ENCODE data around the gene RASSF8.

The RASSF8 gene

DNA sequence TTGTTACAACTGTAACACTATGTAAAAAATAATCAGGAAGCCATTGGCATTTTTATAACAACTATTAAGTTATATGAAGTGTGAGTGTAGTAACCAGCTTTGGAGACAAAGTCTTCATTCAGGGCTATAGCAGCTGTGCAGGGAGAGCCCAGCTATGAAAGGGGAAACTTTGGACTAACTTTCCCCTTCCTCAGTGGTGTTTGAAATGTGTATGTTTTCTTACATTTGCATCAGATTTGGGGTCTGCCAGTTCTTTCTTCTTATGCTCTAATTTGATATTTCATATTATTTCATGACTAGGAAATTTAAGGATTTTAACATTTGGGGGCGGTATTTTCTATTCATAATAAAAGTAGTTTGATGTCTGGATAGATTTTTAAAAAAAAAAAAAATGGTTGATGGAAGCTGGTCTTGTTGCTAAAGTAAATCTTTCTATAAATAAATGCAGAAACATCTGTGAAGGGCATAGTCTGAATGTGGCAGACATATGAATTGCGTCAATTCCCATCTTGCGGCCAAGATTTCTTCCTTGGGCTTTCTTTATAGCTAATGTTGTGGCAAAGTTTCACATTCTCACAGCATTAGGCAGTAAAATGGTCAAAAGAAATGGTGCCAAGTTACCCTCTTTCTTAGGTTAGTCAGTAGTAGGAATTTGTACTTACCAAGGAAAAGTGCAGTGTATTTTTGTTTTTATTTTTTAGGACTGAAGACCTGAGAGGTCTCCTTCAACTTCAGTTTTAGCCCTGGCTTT is 35.6 kb downstream of the RASSF8 start:
- no peak for DNase-seq (ENCODE audit: low read depth)

DNA sequence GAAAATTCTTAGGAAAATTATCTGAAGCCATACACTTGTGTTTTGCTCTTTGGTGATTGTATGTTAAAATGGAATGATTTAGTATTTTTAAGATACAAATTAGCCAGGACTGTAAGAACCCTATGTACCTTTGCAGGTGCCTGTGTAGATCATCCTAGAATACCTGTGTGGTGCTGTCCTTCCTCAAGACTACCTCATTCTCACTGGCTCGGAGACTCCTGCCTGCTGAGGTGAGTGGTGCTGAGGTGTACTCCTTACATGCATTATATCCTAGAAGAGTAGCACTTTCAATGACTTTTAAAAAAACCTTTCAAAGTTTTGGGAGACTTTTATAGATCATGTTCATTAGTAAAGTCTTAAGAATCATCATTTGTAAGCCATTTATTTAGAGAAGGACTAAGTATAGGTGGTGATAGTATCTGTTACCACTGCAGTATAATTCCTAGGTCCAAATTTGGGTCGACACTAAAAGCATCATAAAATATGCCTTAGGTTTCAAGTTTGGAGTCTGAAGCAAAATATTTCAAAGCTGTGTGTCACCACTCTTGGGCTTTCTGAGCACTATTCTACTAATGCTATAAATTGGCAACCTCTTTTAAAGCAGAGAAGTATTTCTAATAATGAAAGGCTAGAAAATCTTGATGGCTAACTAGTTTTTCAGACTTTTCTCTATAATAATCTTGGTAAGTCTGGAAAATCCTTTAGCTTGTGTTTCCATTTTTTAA is 36.6 kb downstream of the RASSF8 start:
- no peak for DNase-seq (ENCODE audit: low read depth)

DNA sequence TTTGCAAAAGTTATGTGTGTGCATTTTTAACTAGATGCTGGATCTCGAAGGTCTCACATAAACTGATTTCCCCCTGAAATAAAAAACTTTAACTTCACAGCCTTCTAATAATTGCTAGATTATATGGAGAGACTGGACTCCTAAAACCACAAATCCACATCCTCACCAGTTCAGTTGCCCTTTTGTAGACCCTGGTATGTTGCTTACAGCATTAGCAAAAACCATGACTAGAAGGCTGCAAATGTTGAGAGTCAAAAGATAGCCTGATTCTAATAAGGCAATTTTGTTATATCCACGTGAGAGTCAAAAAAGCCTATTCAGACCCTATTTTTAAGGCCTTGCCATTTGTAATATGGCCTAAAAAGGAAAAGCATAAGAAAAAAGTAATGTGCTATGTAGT is 37.4 kb downstream of the RASSF8 start:
- DNase-seq (ENCODE audit: low read depth) = no peak

- no peak for DNase-seq (ENCODE audit: low read depth)
Measured at GRCh38 chr12:25996677-25997076, 38.2 kb downstream of the RASSF8 start.

GRCh38 chr12:25997201-25997963 is 38.9 kb downstream of the RASSF8 start:
- DNase-seq (ENCODE audit: low read depth) = no peak

GRCh38 chr12:26000898-26001297 is 42.4 kb downstream of the RASSF8 start:
- no peak for DNase-seq (ENCODE audit: low read depth)

DNA sequence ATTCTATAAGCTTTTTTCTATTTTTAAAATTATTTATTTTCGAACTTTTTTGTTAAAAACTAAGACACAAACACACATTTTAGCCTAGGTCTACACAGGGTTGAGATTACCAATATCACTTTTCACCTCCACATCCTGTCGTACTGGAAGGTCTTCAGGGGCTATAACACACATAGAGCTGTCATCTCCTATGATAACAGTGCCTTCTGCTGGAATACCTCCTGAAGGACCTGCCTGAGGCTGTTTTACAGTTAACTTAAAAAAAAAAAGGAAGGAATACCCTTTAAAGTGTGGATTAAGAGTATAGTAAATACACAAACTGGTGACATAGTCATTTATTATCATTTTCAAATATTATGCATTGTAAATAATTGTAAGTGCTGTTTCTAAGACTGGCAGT is 43.0 kb downstream of the RASSF8 start:
- DNase-seq (ENCODE audit: low read depth) = no peak

- DNase-seq (ENCODE audit: low read depth) = no peak
Measured at GRCh38 chr12:26003065-26003464, 44.6 kb downstream of the RASSF8 start.

DNA sequence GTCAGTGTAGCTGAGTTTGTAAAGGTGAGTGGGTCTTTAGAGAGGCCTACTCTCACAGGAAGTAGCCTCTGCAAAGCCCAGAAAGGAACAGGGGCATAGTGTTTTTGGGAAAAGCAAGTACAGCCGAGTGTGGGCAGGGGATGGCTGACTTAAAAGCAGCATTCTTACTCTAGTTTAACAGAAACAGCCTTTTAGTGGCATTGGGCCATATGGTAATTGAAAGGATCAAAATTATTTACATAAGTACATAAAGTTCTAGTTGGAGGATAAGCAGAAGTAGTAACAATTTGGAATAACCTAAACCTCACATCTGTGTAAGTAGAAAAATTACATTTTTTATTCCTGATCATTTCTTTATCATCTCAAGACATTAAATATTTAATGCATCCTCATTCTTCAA is 49.1 kb downstream of the RASSF8 start:
- DNase-seq (ENCODE audit: low read depth) = no peak

DNA sequence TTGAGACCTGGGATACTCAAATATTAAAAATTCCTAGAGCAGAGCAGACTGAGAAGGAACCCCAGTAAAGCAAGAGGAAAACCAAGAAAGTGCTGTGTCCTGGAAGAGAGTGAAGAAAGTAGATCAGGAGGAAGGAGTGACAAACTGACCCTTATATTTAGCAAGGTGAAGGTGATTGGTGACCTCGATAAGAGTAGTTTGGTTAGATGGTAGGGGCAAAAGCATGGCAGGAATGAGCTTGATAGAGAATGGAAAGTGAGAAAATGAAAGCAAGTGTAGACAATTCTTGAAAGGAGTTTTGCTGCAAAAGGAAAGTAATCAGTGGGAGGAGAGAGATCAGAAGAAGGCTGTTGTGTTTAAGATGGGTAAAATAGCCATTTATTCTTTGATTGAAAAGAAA is 51.1 kb downstream of the RASSF8 start:
- DNase-seq (ENCODE audit: low read depth) = no peak

DNA sequence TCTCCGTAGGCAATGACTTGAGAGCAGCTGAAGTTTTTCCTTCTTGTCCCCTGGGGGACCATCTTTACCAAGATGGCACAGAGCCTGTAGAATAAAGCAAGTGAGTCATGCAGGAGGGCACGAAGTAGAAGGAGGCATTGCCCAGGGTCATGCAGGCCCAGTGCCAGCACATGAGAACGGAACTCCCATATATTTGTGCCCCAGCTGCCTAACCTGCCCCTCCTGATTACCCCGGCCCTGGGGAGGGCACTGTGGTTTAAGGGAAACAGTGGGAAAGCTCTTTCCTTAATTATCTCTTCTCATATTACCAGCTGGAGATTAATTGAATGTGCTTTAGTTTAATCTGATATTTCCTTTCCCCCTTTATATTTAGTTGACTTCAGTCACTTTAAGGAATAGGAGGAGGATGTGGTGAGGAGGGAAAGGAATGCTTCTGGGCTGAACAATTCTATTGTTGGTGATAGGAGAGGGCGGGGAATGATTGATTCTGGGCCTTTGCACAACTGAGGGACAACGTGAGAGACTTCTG is 51.9 kb downstream of the RASSF8 start:
- DNase-seq (ENCODE audit: low read depth) = no peak

- DNase-seq (ENCODE audit: low read depth) = no peak
Measured at GRCh38 chr12:26011099-26011498, 52.6 kb downstream of the RASSF8 start.

DNA sequence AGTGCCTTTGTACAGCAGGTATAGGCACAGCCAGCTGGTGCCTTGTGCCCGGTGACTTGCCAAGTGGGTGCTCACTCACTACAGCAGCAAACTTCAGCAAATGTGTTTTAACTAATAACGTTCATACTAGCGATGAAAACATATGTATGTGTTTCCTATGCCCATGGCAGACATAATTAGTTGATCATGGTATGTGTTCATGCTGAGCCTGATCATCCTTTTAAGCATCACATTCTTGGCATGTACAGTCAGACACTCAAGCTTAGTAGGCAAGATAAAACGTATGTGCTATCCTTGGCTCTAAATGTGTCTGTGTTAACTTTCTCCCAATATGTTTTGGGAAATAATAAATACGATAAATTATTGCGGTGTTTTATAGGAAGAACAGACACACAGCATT is 55.6 kb downstream of the RASSF8 start:
- no peak for DNase-seq (ENCODE audit: low read depth)

GRCh38 chr12:26016516-26016915 is 58.0 kb downstream of the RASSF8 start:
- no peak for DNase-seq (ENCODE audit: low read depth)

DNA sequence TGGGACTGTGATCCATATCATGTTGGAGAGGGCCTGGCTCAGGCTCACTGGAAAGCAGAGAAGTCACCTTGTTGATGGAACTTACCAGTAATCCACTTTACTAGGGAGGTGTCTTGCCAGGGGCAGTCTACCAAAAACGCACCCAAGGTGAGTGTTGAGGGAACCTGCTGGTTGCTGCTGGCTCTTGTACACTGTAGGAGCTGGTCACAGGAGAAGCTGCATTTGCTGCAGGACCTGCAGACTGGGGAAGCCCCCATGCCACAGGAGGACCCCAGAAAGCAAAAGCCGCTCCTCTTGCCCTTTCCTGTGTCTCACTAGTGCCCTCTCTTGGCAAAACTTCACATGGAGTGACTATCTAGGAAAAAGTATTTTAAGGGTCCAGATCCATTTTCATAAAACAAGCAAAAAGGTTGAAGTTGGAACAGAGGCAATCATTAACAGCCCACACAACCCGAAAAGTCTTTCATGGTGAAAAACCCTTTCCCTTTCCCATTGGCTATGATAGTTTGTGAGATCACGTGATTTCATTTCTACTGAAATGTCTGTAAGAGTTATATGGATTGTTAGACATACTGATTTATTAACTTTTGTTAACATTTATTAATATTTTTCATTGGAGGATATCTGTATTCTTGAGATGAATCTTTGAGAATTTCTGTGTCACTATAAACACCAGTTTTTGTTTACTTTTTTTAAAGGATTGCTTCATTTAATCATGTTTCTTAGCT is 59.2 kb downstream of the RASSF8 start:
- no peak for DNase-seq (ENCODE audit: low read depth)

DNA sequence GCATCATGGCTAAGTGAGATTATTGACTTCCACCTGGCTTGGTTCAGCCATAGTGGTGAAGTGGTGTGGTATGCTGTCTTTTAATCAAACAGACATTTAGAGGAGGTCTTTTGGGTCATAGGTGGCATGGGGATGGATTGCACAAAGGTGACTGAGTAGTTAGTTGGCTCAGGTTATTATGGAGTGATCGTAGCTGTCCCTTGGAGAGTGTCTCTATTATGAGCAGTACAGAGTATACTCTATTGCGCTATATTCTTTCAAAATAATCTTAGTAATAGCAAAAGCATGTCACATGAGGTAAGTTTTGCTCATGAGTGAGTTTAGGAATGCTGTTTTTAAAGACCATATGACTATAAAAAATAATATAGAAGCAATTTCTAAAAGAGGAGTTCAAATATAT is 60.4 kb downstream of the RASSF8 start:
- no peak for DNase-seq (ENCODE audit: low read depth)

- no peak for DNase-seq (ENCODE audit: low read depth)
Measured at GRCh38 chr12:26021534-26021933, 63.1 kb downstream of the RASSF8 start.

GRCh38 chr12:26022043-26022442 is 63.6 kb downstream of the RASSF8 start:
- DNase-seq (ENCODE audit: low read depth) = no peak

DNA sequence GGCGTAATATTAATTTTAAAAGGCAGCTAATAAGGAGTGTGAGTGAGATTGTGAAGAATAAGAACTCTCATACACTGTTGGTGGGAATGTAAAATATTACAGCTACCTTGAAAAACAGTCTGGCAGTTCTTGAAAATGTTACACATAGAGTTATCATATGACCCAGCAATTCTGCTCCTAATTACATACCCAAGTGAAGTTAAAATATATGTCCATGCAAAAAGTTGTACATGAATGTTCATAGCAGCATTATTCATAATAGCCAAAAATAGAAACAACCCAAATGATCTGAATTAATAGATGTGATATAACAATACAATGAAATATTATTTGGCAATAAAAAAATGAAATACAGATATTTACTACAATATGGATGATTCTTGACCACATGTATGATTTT is 68.2 kb downstream of the RASSF8 start:
- no peak for DNase-seq (ENCODE audit: low read depth)

GRCh38 chr12:26027401-26027800 is 68.9 kb downstream of the RASSF8 start:
- no peak for DNase-seq (ENCODE audit: low read depth)

DNA sequence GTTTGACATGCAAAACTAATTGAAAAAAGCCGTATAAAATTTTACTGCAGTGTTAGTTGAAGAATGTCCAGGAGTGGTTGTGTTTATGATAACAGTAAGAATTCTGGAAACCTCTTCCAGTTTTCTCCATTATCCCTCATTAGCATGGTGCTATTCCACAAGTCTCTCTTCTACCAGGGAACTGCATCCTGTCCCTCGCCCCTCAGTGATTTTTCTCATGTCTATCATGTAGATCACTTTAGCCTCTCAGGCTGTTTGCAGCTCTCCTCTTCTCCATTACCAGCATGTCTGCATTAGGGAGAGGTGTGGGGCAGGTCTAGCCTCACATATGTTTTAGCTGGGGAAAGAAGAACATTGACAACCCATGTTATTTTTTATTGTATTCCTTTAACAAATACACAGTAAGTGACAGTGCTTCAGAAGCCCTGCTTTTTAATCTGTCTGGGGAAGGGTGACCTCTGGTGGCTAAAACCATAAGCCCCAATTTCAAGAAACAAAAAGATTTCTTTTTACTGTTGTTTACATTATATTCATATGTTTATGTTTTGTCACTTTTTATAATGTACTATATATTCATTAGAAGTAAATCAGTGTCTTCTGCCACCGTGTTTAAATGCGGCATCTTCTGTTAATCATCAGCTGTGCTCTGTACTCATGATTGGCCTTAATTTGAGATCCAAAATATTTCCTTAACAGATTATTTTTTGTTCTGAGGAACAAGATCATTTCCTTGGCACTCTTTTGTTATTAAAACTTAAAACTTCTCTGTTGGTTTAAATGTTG is 70.7 kb downstream of the RASSF8 start:
- no peak for DNase-seq (ENCODE audit: low read depth)

- no peak for DNase-seq (ENCODE audit: low read depth)
Measured at GRCh38 chr12:26029736-26030022, 71.2 kb downstream of the RASSF8 start.

All from stimulated activated CD8-positive, alpha-beta memory T cell treated with anti-CD3 and anti-CD28 coated beads, Interleukin-7, amount 100 ng/mL, for 24 hours (primary cell).